C4-2B (cell line): ENCODE measurements around the gene TMEM123.

ENCODE experiments used
- ZFX ChIP-seq: fragments of 450-650 bp; IDR thresholded peaks from 2 replicates; pipeline ENCODE4 v1.6.1; 2017
- TF ChIP-seq, protein P1 (sequence below): fragments of 450-650 bp; conservative IDR thresholded peaks from 2 replicates; pipeline ENCODE4 v1.5.1; 2017; ENCODE audit warnings: mild to moderate bottlenecking

GRCh38 chr11:102422817-102423712, 29.5 kb downstream of the TMEM123 start:
- TF ChIP-seq, protein P1, sequence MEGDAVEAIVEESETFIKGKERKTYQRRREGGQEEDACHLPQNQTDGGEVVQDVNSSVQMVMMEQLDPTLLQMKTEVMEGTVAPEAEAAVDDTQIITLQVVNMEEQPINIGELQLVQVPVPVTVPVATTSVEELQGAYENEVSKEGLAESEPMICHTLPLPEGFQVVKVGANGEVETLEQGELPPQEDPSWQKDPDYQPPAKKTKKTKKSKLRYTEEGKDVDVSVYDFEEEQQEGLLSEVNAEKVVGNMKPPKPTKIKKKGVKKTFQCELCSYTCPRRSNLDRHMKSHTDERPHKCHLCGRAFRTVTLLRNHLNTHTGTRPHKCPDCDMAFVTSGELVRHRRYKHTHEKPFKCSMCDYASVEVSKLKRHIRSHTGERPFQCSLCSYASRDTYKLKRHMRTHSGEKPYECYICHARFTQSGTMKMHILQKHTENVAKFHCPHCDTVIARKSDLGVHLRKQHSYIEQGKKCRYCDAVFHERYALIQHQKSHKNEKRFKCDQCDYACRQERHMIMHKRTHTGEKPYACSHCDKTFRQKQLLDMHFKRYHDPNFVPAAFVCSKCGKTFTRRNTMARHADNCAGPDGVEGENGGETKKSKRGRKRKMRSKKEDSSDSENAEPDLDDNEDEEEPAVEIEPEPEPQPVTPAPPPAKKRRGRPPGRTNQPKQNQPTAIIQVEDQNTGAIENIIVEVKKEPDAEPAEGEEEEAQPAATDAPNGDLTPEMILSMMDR: no peak
- no peak for TF ChIP-seq ZFX
